ENCODE measurements around the gene DGKI. TPM values are rescaled to one million over a fixed set of nuclear protein-coding genes. Genes with fewer than 3 reads are reported as not detected.

Gene DGKI
- total and polyA plus RNA-seq, 2 of the 4 experiments (the other 2 are of a cell fraction): 3.9 to 15.8 TPM

- Histone ChIP-seq H3K4me3 (ENCODE audit: insufficient read depth, low read depth, low read length) (no peak overlapping the region), H3K27me3 (ENCODE audit: control insufficient read depth, insufficient read depth, low read length) (no peaks in the 10 kb centered on the region), H4K8ac (ENCODE audit: low read depth in 2 of 2, low read length in 2 of 2) (no peak overlapping the region), H3K79me1 (ENCODE audit: low read depth in 1 of 2, low read length in 2 of 2) (0 out of 4 replicates have a peak, but pooled peaks cover 0 to 3% of the 10 kb centered on the region in 2 experiments), H3K23ac (ENCODE audit: low read depth, low read length) (no peak overlapping the region), H2AK5ac (ENCODE audit: low read depth, low read length) (no peak overlapping the region), H3K4ac (ENCODE audit: low read depth, low read length) (no peak overlapping the region), H2BK5ac (ENCODE audit: low read depth, low read length, poor library complexity, severe bottlenecking) (no peak overlapping the region), H2BK120ac (ENCODE audit: low read depth, low read length) (no peak overlapping the region), H3K4me1 (ENCODE audit: control insufficient read depth, insufficient read depth, low read length) (peaks cover 2% of the 10 kb centered on the region), H3K4me2 (ENCODE audit: low read depth, low read length) (no peak overlapping the region), H3K36me3 (ENCODE audit: control insufficient read depth, insufficient read depth, low read length) (peaks cover 4% of the 10 kb centered on the region; the same call in 1 of the 2 replicates), H3K56ac (ENCODE audit: extremely low read depth, insufficient read depth, low read length) (no peak overlapping the region), H2BK20ac (ENCODE audit: low read depth, low read length) (no peak overlapping the region), H3K18ac (ENCODE audit: low read depth, low read length) (no peak overlapping the region), H3K9ac (ENCODE audit: low read depth, low read length) (no peak overlapping the region), H4K5ac (ENCODE audit: low read depth, low read length) (no peak overlapping the region), H2BK15ac (ENCODE audit: low read depth, low read length) (no peak overlapping the region), H3K9me3 (ENCODE audit: control insufficient read depth, insufficient read depth, low read length) (no peaks in the 10 kb centered on the region), H2AK9ac (replicated peaks; ENCODE audit: low read depth, low read length, poor library complexity) (no peak overlapping the region), H3K14ac (replicated peaks; ENCODE audit: low read depth, low read length) (no peak overlapping the region), H4K91ac (ENCODE audit: insufficient read depth, low read depth, low read length) (no peak overlapping the region), H3K9me1 (ENCODE audit: insufficient read depth, low read length) (peaks cover 3% of the 10 kb centered on the region; the same call in 1 of the 2 replicates), H3K27ac (ENCODE audit: insufficient read depth, low read length) (no peak overlapping the region), H4K20me1 (ENCODE audit: insufficient read depth, low read length) (no peaks in the 10 kb centered on the region), H2AFZ (replicated peaks; ENCODE audit: low read length, poor library complexity) (no peak overlapping the region)
- ChIA-PET POLR2A (ENCODE audit: unreplicated experiment) (no interaction called here), CTCF (interaction anchor here (0.6 kb wide), 1 partner anchor 35 kb away, joined by 3 read pairs; no protein-coding TSS in a partner anchor)
- dilution Hi-C loops (cut with HindIII; ENCODE audit: low sequenced_read_pairs, unreplicated experiment): no loop called here
- BruUV-seq (replicated peaks): no TSS peak
- no CpG with 5 or more reads among the region's 3 CpGs for WGBS, 2 experiments (ENCODE audit: extremely low coverage in 2 of 2, insufficient read length in 1 of 2)
- intact Hi-C loops (cut with micrococcal nuclease): no loop called here
- ATAC-seq (ENCODE audit: low read depth) (no peak), DNase-seq (no peak)
- no peak for TF ChIP-seq USF2 (IDR thresholded peaks at IDR 0.05; ENCODE audit: low read depth, low read length)
- no peak for TF ChIP-seq MAZ (IDR thresholded peaks at IDR 0.05; ENCODE audit: borderline replicate concordance, low read depth, low read length)
- TF ChIP-seq BHLHE40 (IDR thresholded peaks at IDR 0.05; ENCODE audit: low read depth, low read length): no peak
- TF ChIP-seq RCOR1 (IDR thresholded peaks at IDR 0.05; ENCODE audit: insufficient replicate concordance, low read length): no peak
- TF ChIP-seq SMC3 (IDR thresholded peaks at IDR 0.05; ENCODE audit: low read depth, low read length): no peak
- no peak for TF ChIP-seq CTCF (conservative IDR thresholded peaks at IDR 0.05; ENCODE audit: low read depth, low read length)
- no peak for TF ChIP-seq RAD21 (IDR thresholded peaks at IDR 0.05; ENCODE audit: low read length)
- TF ChIP-seq FOS (IDR thresholded peaks at IDR 0.05; ENCODE audit: low read depth, low read length): no peak
- no peak for TF ChIP-seq NFE2L2 (IDR thresholded peaks at IDR 0.05; ENCODE audit: low read depth, low read length)
- TF ChIP-seq CHD1 (IDR thresholded peaks at IDR 0.05; ENCODE audit: low read depth, low read length): no peak
- no peak; the same call in 1 of the 2 replicates for TF ChIP-seq CEBPB (IDR thresholded peaks at IDR 0.05; ENCODE audit: low read depth, low read length)
- TF ChIP-seq ELK1 (IDR thresholded peaks at IDR 0.05; ENCODE audit: borderline replicate concordance, low read depth, low read length): no peak
- TF ChIP-seq MXI1 (IDR thresholded peaks at IDR 0.05; ENCODE audit: borderline replicate concordance, low read depth, low read length): no peak
- no peak for TF ChIP-seq MAFK (IDR thresholded peaks at IDR 0.05; ENCODE audit: low read depth, low read length)
- TF ChIP-seq POLR2A (IDR thresholded peaks at IDR 0.05; ENCODE audit: low read depth, low read length): no peak
- TF ChIP-seq RFX5 (IDR thresholded peaks at IDR 0.05; ENCODE audit: low read depth, low read length): no peak
- in situ Hi-C loops (cut with MboI; ENCODE audit: low sequenced_read_pairs): no loop called here
These were observed 405.3 kb downstream of the DGKI start for GRCh38 chr7:137441451-137441850.
